ENCODE measurements around the gene TMEM40. TPM values are rescaled to one million over a fixed set of nuclear protein-coding genes. Genes with fewer than 3 reads are reported as not detected.

The TMEM40 gene
- total and polyA plus RNA-seq, 2 experiments from 2014 or later: 0.14 to 0.48 TPM

DNA sequence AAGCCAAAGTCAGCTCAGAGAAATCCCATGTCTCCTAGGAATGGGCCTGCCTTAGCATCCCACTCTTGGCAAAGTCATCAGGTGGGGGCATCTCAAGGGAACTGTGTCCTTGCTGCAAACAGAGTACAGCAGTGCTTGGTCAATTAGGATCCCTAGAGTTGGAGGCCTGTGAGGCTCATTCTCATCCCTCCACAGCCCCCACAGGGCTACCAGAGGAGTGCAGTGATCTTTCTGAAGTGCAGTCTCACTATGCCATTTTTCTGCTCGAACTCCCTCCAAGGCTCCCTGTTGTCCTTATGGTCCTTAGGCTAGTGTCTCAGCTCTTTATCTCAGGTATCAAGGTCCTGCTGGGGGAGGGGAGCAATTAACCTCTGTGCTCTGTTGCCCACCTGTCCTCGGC is 31.1 kb downstream of the TMEM40 start:
- Histone ChIP-seq H3K4me1 (ENCODE audit: insufficient read depth) (no peaks in the 10 kb centered on the region), H3K4me2 (no peak overlapping the region), H3K4me3 (no peak overlapping the region), H3K27ac (ENCODE audit: low read depth) (no peak overlapping the region), H4K20me1 (replicated peaks; ENCODE audit: insufficient read depth) (no peaks in the 10 kb centered on the region), H2AFZ (no peak overlapping the region), H3K79me2 (replicated peaks; ENCODE audit: insufficient read depth) (no peaks in the 10 kb centered on the region), H3K27me3 (ENCODE audit: insufficient read depth) (no peaks in the 10 kb centered on the region), H3F3A (replicated peaks; ENCODE audit: low read depth) (no peaks in the 10 kb centered on the region), H3K9me2 (ENCODE audit: insufficient read depth) (no peaks in the 10 kb centered on the region), H3K36me3 (ENCODE audit: insufficient read depth) (no peaks in the 10 kb centered on the region)
- Mint-ChIP-seq H3K4me1 (no peaks in the 10 kb centered on the region), H3K4me3 (no peak overlapping the region), H3K36me3 (ENCODE audit: low read depth) (no peaks in the 10 kb centered on the region), H3K27ac (no peak overlapping the region), H3K27me3 (ENCODE audit: insufficient read depth, low read depth, poor library complexity) (peaks cover 3% of the 10 kb centered on the region), H3K9me3 (peaks cover 8% of the 10 kb centered on the region; the same call in 1 of the 3 replicates)
- TF ChIP-seq, protein P1, sequence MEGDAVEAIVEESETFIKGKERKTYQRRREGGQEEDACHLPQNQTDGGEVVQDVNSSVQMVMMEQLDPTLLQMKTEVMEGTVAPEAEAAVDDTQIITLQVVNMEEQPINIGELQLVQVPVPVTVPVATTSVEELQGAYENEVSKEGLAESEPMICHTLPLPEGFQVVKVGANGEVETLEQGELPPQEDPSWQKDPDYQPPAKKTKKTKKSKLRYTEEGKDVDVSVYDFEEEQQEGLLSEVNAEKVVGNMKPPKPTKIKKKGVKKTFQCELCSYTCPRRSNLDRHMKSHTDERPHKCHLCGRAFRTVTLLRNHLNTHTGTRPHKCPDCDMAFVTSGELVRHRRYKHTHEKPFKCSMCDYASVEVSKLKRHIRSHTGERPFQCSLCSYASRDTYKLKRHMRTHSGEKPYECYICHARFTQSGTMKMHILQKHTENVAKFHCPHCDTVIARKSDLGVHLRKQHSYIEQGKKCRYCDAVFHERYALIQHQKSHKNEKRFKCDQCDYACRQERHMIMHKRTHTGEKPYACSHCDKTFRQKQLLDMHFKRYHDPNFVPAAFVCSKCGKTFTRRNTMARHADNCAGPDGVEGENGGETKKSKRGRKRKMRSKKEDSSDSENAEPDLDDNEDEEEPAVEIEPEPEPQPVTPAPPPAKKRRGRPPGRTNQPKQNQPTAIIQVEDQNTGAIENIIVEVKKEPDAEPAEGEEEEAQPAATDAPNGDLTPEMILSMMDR (conservative IDR thresholded peaks at IDR 0.05; ENCODE audit: low read depth in 2 of 2): no peak
- DNase-seq (ENCODE audit: low spot score): no peak
- ATAC-seq: no peak; the same call in 1 of the 3 replicates

DNA sequence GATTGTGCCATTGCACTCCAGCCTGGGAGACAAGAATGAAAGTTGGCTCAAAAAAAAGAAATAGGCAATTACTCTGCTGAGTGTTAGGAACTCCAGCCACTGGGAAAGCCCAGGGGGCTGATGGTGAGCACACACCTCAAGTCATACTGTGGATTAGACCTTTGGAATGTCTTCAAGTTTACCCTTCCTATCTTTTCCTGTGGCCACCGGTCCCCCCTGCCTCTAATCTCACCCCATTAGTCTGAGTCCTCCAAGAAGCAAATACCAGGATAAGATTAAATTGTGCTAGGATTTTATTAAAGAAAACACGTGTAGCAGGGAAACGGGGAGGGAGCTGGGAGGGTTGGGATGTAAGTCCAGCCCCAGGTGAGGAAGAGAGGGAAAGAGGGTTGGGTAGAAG is 31.6 kb downstream of the TMEM40 start:
- ATAC-seq (no peak), DNase-seq (ENCODE audit: low spot score) (no peak)
- TF ChIP-seq, protein P2, sequence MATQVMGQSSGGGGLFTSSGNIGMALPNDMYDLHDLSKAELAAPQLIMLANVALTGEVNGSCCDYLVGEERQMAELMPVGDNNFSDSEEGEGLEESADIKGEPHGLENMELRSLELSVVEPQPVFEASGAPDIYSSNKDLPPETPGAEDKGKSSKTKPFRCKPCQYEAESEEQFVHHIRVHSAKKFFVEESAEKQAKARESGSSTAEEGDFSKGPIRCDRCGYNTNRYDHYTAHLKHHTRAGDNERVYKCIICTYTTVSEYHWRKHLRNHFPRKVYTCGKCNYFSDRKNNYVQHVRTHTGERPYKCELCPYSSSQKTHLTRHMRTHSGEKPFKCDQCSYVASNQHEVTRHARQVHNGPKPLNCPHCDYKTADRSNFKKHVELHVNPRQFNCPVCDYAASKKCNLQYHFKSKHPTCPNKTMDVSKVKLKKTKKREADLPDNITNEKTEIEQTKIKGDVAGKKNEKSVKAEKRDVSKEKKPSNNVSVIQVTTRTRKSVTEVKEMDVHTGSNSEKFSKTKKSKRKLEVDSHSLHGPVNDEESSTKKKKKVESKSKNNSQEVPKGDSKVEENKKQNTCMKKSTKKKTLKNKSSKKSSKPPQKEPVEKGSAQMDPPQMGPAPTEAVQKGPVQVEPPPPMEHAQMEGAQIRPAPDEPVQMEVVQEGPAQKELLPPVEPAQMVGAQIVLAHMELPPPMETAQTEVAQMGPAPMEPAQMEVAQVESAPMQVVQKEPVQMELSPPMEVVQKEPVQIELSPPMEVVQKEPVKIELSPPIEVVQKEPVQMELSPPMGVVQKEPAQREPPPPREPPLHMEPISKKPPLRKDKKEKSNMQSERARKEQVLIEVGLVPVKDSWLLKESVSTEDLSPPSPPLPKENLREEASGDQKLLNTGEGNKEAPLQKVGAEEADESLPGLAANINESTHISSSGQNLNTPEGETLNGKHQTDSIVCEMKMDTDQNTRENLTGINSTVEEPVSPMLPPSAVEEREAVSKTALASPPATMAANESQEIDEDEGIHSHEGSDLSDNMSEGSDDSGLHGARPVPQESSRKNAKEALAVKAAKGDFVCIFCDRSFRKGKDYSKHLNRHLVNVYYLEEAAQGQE (IDR thresholded peaks at IDR 0.05; ENCODE audit: unreplicated experiment): no peak
- no peaks in the 10 kb centered on the region for H3K9me2 ChIP-seq (ENCODE audit: insufficient read depth)
- H3K79me2 ChIP-seq (replicated peaks; ENCODE audit: insufficient read depth): no peaks in the 10 kb centered on the region
- no peaks in the 10 kb centered on the region for H3F3A ChIP-seq (replicated peaks; ENCODE audit: low read depth)
- no peak overlapping the region; the same call in 1 of the 2 replicates for H2AFZ ChIP-seq
- H3K4me3 Mint-ChIP-seq: no peak overlapping the region
- no peak overlapping the region for H3K27ac ChIP-seq (ENCODE audit: low read depth)
- no peaks in the 10 kb centered on the region for H3K4me1 ChIP-seq (ENCODE audit: insufficient read depth)
- H3K27me3 ChIP-seq (ENCODE audit: insufficient read depth): no peaks in the 10 kb centered on the region
- no peaks in the 10 kb centered on the region for H3K4me1 Mint-ChIP-seq
- H3K4me2 ChIP-seq: no peak overlapping the region
- no peaks in the 10 kb centered on the region for H3K36me3 ChIP-seq (ENCODE audit: insufficient read depth)
- H3K27ac Mint-ChIP-seq: no peak overlapping the region
- peaks cover 5% of the 10 kb centered on the region; the same call in 1 of the 3 replicates for H3K9me3 Mint-ChIP-seq
- H3K36me3 Mint-ChIP-seq (ENCODE audit: low read depth): no peaks in the 10 kb centered on the region
- no peak overlapping the region for H3K4me3 ChIP-seq
- no peaks in the 10 kb centered on the region for H4K20me1 ChIP-seq (replicated peaks; ENCODE audit: insufficient read depth)
- H3K27me3 Mint-ChIP-seq (ENCODE audit: insufficient read depth, low read depth, poor library complexity): peaks cover 3% of the 10 kb centered on the region

DNA sequence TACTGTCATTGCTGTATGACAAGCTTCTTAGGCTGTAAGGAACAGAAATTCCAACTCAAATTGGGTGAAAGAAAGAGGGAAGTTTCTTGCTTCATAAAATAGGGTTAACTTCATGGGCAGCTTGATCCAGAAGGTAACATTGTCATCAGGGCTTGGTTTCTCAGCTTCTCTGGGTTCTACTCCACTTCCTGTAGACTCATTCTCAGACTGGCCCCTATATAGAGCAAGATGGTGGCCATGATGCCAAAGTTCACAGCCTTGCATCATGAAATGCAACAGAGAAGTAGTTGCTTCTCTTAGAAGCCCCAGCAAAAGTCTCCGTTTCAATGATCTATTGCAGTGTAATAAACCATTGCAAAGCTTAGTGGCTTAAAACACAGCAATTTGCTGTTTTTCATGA is 33.6 kb downstream of the TMEM40 start:
- no peaks in the 10 kb centered on the region for H3F3A ChIP-seq (replicated peaks; ENCODE audit: low read depth)
- no peaks in the 10 kb centered on the region for H3K9me3 Mint-ChIP-seq
- H4K20me1 ChIP-seq (replicated peaks; ENCODE audit: insufficient read depth): no peaks in the 10 kb centered on the region
- H3K27ac Mint-ChIP-seq: no peak overlapping the region
- no peak overlapping the region for H3K4me2 ChIP-seq
- H3K36me3 ChIP-seq (ENCODE audit: insufficient read depth): no peaks in the 10 kb centered on the region
- H3K9me2 ChIP-seq (ENCODE audit: insufficient read depth): no peaks in the 10 kb centered on the region
- peaks cover 7% of the 10 kb centered on the region for H3K27me3 Mint-ChIP-seq (ENCODE audit: insufficient read depth, low read depth, poor library complexity)
- no peaks in the 10 kb centered on the region for H3K79me2 ChIP-seq (replicated peaks; ENCODE audit: insufficient read depth)
- no peaks in the 10 kb centered on the region for H3K4me1 Mint-ChIP-seq
- H2AFZ ChIP-seq: no peak overlapping the region
- H3K4me3 ChIP-seq: no peak overlapping the region
- ATAC-seq: no peak
- no peak overlapping the region for H3K4me3 Mint-ChIP-seq
- no peaks in the 10 kb centered on the region for H3K27me3 ChIP-seq (ENCODE audit: insufficient read depth)
- H3K27ac ChIP-seq (ENCODE audit: low read depth): no peak overlapping the region
- no peaks in the 10 kb centered on the region for H3K4me1 ChIP-seq (ENCODE audit: insufficient read depth)
- no peaks in the 10 kb centered on the region for H3K36me3 Mint-ChIP-seq (ENCODE audit: low read depth)
- DNase-seq (ENCODE audit: low spot score): no peak
- TF ChIP-seq POLR2AphosphoS5 (IDR thresholded peaks at IDR 0.05; ENCODE audit: low read depth): no peak
- TF ChIP-seq EZH2phosphoT487 (IDR thresholded peaks at IDR 0.05; ENCODE audit: unreplicated experiment): no peak
- TF ChIP-seq ZNF114 (CRISPR knock-in tag; IDR thresholded peaks at IDR 0.05): no peak
- TF ChIP-seq JUNB (IDR thresholded peaks at IDR 0.05; ENCODE audit: unreplicated experiment): no peak
- no peak for TF ChIP-seq NANOG (IDR thresholded peaks at IDR 0.05; ENCODE audit: borderline replicate concordance)

All from GM23338 (cell line).